ENCODE data around the gene FLNB.

GRCh38 chr3:58167431-58168351 is 159.5 kb downstream of the FLNB start:
- peak; percentile 97 for TF ChIP-seq CTCF (IDR thresholded peaks at IDR 0.05)
- no peak for TF ChIP-seq SMAD3 (CRISPR knock-in tag; IDR thresholded peaks at IDR 0.05; ENCODE audit: borderline replicate concordance)
- no peak for TF ChIP-seq IRF2 (CRISPR knock-in tag; IDR thresholded peaks at IDR 0.05; ENCODE audit: borderline replicate concordance, low read depth)
- no peak for TF ChIP-seq GABPB1 (CRISPR knock-in tag; IDR thresholded peaks at IDR 0.05)
- TF ChIP-seq CREB1 (CRISPR knock-in tag; IDR thresholded peaks at IDR 0.05) = no peak
